ENCODE measurements around the gene BBC3. TPM values are rescaled to one million over a fixed set of nuclear protein-coding genes. Genes with fewer than 3 reads are reported as not detected.

Gene BBC3
- total RNA-seq, 1 experiment from 2014 or later = 49.5 TPM

DNA sequence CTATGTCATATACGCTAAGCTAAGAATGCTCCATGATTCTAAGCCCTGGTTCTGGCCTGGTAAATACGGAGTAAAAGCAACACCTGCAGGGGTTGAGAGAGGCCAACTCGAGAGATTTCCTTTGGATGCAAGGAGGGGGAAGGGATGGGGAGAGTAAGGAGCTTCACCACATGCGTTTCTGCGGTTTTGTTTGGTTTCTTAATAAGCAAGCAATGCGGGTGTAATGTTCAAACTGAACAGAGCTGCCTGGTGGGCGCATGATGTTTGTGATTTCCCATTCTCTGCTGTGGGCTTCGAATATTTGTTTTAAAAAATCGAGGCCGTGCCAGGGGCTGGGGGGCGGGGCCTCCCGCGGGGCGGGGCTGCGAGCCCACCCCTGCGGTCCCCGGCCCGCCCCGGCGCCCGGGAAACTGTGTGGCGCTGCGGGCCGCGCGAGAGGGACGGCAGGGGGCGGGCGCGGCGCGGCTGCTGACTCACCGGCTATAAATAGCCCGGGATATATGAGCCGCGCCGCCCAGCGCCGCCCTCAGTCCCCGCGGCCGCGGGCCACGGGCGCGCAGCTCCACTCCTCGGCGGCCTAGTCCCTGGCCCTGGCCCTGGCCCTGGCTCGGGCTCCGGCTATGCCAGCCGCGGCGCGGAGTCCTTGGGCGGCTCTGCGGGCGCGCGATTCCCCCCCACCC is 5.1 kb downstream of the BBC3 start (continued):
- TF ChIP-seq, protein P1, sequence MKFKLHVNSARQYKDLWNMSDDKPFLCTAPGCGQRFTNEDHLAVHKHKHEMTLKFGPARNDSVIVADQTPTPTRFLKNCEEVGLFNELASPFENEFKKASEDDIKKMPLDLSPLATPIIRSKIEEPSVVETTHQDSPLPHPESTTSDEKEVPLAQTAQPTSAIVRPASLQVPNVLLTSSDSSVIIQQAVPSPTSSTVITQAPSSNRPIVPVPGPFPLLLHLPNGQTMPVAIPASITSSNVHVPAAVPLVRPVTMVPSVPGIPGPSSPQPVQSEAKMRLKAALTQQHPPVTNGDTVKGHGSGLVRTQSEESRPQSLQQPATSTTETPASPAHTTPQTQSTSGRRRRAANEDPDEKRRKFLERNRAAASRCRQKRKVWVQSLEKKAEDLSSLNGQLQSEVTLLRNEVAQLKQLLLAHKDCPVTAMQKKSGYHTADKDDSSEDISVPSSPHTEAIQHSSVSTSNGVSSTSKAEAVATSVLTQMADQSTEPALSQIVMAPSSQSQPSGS (CRISPR knock-in tag; IDR thresholded peaks at IDR 0.05; ENCODE audit: borderline replicate concordance, low read depth) = no peak
- TF ChIP-seq, protein P2, sequence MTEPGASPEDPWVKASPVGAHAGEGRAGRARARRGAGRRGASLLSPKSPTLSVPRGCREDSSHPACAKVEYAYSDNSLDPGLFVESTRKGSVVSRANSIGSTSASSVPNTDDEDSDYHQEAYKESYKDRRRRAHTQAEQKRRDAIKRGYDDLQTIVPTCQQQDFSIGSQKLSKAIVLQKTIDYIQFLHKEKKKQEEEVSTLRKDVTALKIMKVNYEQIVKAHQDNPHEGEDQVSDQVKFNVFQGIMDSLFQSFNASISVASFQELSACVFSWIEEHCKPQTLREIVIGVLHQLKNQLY (CRISPR knock-in tag; IDR thresholded peaks at IDR 0.05) = 0 out of 2 replicates have a peak, but pooled peaks have one; percentile 57
- TF ChIP-seq, protein P3, sequence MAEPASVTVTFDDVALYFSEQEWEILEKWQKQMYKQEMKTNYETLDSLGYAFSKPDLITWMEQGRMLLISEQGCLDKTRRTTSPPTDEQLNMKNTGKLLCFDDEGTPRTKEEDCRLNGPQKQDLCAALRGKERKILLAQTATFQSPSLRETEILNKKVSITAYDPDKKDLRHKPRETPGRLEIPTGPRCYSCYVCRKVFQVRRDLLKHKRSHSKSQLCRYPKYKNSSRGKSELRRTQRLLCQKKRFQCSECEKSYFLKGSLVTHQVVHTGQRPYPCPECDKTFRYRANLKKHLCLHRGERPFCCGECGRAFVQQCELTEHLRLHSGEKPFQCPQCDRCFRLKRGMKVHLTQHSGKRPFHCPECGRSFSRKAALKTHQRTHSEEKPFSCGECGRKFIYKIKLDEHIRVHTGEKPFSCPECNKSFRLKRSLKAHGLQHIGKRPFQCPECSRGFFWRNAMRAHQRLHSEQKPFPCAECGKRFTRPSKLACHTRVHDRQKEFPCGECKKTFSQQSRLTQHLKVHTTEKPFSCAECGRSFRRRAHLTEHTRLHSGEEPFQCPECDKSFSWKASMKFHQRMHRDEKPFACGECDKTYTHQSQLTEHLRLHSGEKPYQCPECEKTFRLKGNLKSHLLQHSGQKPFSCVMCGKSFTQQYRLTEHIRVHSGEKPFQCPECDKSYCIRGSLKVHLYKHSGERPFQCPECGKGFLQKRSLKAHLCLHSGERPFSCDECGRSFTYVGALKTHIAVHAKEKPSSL (CRISPR knock-in tag; conservative IDR thresholded peaks at IDR 0.05) = no peak
- no peak for TF ChIP-seq GRHL2 (CRISPR knock-in tag; IDR thresholded peaks at IDR 0.05; ENCODE audit: insufficient replicate concordance, severe bottlenecking)
- peak; percentile 78; the same call in 1 of the 2 replicates for TF ChIP-seq FOXP1 (CRISPR knock-in tag; IDR thresholded peaks at IDR 0.05; ENCODE audit: borderline replicate concordance)
- TF ChIP-seq RELA (CRISPR knock-in tag; IDR thresholded peaks at IDR 0.05; ENCODE audit: borderline replicate concordance) = no peak
- TF ChIP-seq PRRX2 (CRISPR knock-in tag; IDR thresholded peaks at IDR 0.05) = 0 out of 2 replicates have a peak, but pooled peaks have one; percentile 63
- TF ChIP-seq, protein P4, sequence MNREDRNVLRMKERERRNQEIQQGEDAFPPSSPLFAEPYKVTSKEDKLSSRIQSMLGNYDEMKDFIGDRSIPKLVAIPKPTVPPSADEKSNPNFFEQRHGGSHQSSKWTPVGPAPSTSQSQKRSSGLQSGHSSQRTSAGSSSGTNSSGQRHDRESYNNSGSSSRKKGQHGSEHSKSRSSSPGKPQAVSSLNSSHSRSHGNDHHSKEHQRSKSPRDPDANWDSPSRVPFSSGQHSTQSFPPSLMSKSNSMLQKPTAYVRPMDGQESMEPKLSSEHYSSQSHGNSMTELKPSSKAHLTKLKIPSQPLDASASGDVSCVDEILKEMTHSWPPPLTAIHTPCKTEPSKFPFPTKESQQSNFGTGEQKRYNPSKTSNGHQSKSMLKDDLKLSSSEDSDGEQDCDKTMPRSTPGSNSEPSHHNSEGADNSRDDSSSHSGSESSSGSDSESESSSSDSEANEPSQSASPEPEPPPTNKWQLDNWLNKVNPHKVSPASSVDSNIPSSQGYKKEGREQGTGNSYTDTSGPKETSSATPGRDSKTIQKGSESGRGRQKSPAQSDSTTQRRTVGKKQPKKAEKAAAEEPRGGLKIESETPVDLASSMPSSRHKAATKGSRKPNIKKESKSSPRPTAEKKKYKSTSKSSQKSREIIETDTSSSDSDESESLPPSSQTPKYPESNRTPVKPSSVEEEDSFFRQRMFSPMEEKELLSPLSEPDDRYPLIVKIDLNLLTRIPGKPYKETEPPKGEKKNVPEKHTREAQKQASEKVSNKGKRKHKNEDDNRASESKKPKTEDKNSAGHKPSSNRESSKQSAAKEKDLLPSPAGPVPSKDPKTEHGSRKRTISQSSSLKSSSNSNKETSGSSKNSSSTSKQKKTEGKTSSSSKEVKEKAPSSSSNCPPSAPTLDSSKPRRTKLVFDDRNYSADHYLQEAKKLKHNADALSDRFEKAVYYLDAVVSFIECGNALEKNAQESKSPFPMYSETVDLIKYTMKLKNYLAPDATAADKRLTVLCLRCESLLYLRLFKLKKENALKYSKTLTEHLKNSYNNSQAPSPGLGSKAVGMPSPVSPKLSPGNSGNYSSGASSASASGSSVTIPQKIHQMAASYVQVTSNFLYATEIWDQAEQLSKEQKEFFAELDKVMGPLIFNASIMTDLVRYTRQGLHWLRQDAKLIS (CRISPR knock-in tag; IDR thresholded peaks at IDR 0.05; ENCODE audit: borderline replicate concordance) = no peak
- TF ChIP-seq, protein P5, sequence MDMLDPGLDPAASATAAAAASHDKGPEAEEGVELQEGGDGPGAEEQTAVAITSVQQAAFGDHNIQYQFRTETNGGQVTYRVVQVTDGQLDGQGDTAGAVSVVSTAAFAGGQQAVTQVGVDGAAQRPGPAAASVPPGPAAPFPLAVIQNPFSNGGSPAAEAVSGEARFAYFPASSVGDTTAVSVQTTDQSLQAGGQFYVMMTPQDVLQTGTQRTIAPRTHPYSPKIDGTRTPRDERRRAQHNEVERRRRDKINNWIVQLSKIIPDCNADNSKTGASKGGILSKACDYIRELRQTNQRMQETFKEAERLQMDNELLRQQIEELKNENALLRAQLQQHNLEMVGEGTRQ (CRISPR knock-in tag; IDR thresholded peaks at IDR 0.05) = no peak
- TF ChIP-seq ZBTB21 (CRISPR knock-in tag; IDR thresholded peaks at IDR 0.05; ENCODE audit: borderline replicate concordance) = no peak
- TF ChIP-seq TP53 (CRISPR knock-in tag; IDR thresholded peaks at IDR 0.05) = no peak
- TF ChIP-seq NFATC4 (CRISPR knock-in tag; IDR thresholded peaks at IDR 0.05) = peak; percentile 93
- TF ChIP-seq NFYB (CRISPR knock-in tag; conservative IDR thresholded peaks at IDR 0.05; ENCODE audit: low read depth) = no peak
- peak; percentile 65; the same call in 1 of the 2 replicates for TF ChIP-seq ELF4 (CRISPR knock-in tag; IDR thresholded peaks at IDR 0.05; ENCODE audit: low read depth)
- TF ChIP-seq MYBL2 (CRISPR knock-in tag; IDR thresholded peaks at IDR 0.05) = no peak
- peak; percentile 93; the same call in 1 of the 2 replicates for TF ChIP-seq ZNF416 (CRISPR knock-in tag; IDR thresholded peaks at IDR 0.05)
- TF ChIP-seq TCF7 (CRISPR knock-in tag; IDR thresholded peaks at IDR 0.05; ENCODE audit: low read depth) = no peak; the same call in 1 of the 2 replicates
- no peak for TF ChIP-seq JAZF1 (CRISPR knock-in tag; IDR thresholded peaks at IDR 0.05)
- no peak for TF ChIP-seq MXD4 (CRISPR knock-in tag; IDR thresholded peaks at IDR 0.05; ENCODE audit: borderline replicate concordance)
- TF ChIP-seq ZNF423 (CRISPR knock-in tag; IDR thresholded peaks at IDR 0.05) = no peak
- TF ChIP-seq, protein P6, sequence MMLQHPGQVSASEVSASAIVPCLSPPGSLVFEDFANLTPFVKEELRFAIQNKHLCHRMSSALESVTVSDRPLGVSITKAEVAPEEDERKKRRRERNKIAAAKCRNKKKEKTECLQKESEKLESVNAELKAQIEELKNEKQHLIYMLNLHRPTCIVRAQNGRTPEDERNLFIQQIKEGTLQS (CRISPR knock-in tag; conservative IDR thresholded peaks at IDR 0.05) = no peak
- TF ChIP-seq OVOL2 (CRISPR knock-in tag; IDR thresholded peaks at IDR 0.05; ENCODE audit: borderline replicate concordance) = peak; percentile 89; the same call in 1 of the 2 replicates
- TF ChIP-seq EMX1 (CRISPR knock-in tag; IDR thresholded peaks at IDR 0.05) = 0 out of 2 replicates have a peak, but pooled peaks have one; percentile 57
- no peak for TF ChIP-seq ZNF263 (CRISPR knock-in tag; IDR thresholded peaks at IDR 0.05; ENCODE audit: low read depth)
- TF ChIP-seq, protein P7, sequence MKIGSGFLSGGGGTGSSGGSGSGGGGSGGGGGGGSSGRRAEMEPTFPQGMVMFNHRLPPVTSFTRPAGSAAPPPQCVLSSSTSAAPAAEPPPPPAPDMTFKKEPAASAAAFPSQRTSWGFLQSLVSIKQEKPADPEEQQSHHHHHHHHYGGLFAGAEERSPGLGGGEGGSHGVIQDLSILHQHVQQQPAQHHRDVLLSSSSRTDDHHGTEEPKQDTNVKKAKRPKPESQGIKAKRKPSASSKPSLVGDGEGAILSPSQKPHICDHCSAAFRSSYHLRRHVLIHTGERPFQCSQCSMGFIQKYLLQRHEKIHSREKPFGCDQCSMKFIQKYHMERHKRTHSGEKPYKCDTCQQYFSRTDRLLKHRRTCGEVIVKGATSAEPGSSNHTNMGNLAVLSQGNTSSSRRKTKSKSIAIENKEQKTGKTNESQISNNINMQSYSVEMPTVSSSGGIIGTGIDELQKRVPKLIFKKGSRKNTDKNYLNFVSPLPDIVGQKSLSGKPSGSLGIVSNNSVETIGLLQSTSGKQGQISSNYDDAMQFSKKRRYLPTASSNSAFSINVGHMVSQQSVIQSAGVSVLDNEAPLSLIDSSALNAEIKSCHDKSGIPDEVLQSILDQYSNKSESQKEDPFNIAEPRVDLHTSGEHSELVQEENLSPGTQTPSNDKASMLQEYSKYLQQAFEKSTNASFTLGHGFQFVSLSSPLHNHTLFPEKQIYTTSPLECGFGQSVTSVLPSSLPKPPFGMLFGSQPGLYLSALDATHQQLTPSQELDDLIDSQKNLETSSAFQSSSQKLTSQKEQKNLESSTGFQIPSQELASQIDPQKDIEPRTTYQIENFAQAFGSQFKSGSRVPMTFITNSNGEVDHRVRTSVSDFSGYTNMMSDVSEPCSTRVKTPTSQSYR (CRISPR knock-in tag; IDR thresholded peaks at IDR 0.05) = no peak

Measured in WTC11 (cell line).